ENCODE measurements around the gene LIMS2.
A peak's percentile ranks its signal among the peaks of the same experiment; 100 is the strongest.

The LIMS2 gene

GRCh38 chr2:127707890-127708648 lies 32.7 kb upstream of the LIMS2 start:
- Histone ChIP-seq H3K4me3 (ENCODE audit: low read length) (no peak overlapping the region), H3K27me3 (ENCODE audit: insufficient read depth, low read length) (no peaks in the 10 kb centered on the region), H3K27ac (ENCODE audit: low read depth, low read length) (no peak overlapping the region), H3K4me1 (ENCODE audit: insufficient read depth, low read length) (no peaks in the 10 kb centered on the region), H3K9me3 (ENCODE audit: insufficient read depth, low read depth, low read length) (no peaks in the 10 kb centered on the region), H3K36me3 (ENCODE audit: insufficient read depth, low read length) (peaks cover 75% of the 10 kb centered on the region), H3K9ac (ENCODE audit: low read depth, low read length) (no peak overlapping the region)
- WGBS, result 93% methylated on average over 9 of the region's 9 CpGs

GRCh38 chr2:127706215-127706990 lies 31.1 kb upstream of the LIMS2 start:
- H3K36me3 ChIP-seq (ENCODE audit: insufficient read depth, low read length), result peaks cover 65% of the 10 kb centered on the region
- H3K4me1 ChIP-seq (ENCODE audit: insufficient read depth, low read length), result peaks cover 5% of the 10 kb centered on the region
- H3K27me3 ChIP-seq (ENCODE audit: insufficient read depth, low read length), result no peaks in the 10 kb centered on the region
- no peak overlapping the region for H3K27ac ChIP-seq (ENCODE audit: low read depth, low read length)
- 92% methylated on average over 14 of the region's 14 CpGs for WGBS
- H3K4me3 ChIP-seq (ENCODE audit: low read length), result no peak overlapping the region
- H3K9me3 ChIP-seq (ENCODE audit: insufficient read depth, low read depth, low read length), result no peaks in the 10 kb centered on the region
- H3K9ac ChIP-seq (ENCODE audit: low read depth, low read length), result no peak overlapping the region

GRCh38 chr2:127705391-127706065 lies 30.2 kb upstream of the LIMS2 start:
- H3K27me3 ChIP-seq (ENCODE audit: insufficient read depth, low read length), result no peaks in the 10 kb centered on the region
- H3K4me1 ChIP-seq (ENCODE audit: insufficient read depth, low read length), result peaks cover 10% of the 10 kb centered on the region
- H3K9me3 ChIP-seq (ENCODE audit: insufficient read depth, low read depth, low read length), result no peaks in the 10 kb centered on the region
- H3K4me3 ChIP-seq (ENCODE audit: low read length), result no peak overlapping the region
- H3K9ac ChIP-seq (ENCODE audit: low read depth, low read length), result no peak overlapping the region
- H3K36me3 ChIP-seq (ENCODE audit: insufficient read depth, low read length), result peaks cover 61% of the 10 kb centered on the region
- no peak overlapping the region for H3K27ac ChIP-seq (ENCODE audit: low read depth, low read length)
- 95% methylated on average over 5 of the region's 5 CpGs for WGBS

- H3K4me1 ChIP-seq (ENCODE audit: insufficient read depth, low read length), result peaks cover 16% of the 10 kb centered on the region
- peaks cover 55% of the 10 kb centered on the region for H3K36me3 ChIP-seq (ENCODE audit: insufficient read depth, low read length)
- WGBS, result 93% methylated on average over 5 of the region's 5 CpGs
- no peaks in the 10 kb centered on the region for H3K9me3 ChIP-seq (ENCODE audit: insufficient read depth, low read depth, low read length)
- H3K9ac ChIP-seq (ENCODE audit: low read depth, low read length), result no peak overlapping the region
- no peak overlapping the region for H3K4me3 ChIP-seq (ENCODE audit: low read length)
- no peak overlapping the region for H3K27ac ChIP-seq (ENCODE audit: low read depth, low read length)
- no peaks in the 10 kb centered on the region for H3K27me3 ChIP-seq (ENCODE audit: insufficient read depth, low read length)
Measured at GRCh38 chr2:127704641-127705390, 29.5 kb upstream of the LIMS2 start.

- no peaks in the 10 kb centered on the region for H3K27me3 ChIP-seq (ENCODE audit: insufficient read depth, low read length)
- H3K9ac ChIP-seq (ENCODE audit: low read depth, low read length), result no peak overlapping the region
- H3K27ac ChIP-seq (ENCODE audit: low read depth, low read length), result no peak overlapping the region
- WGBS, result 93% methylated on average over 5 of the region's 5 CpGs
- no peaks in the 10 kb centered on the region for H3K9me3 ChIP-seq (ENCODE audit: insufficient read depth, low read depth, low read length)
- H3K4me3 ChIP-seq (ENCODE audit: low read length), result no peak overlapping the region
- H3K4me1 ChIP-seq (ENCODE audit: insufficient read depth, low read length), result peaks cover 16% of the 10 kb centered on the region
- peaks cover 39% of the 10 kb centered on the region for H3K36me3 ChIP-seq (ENCODE audit: insufficient read depth, low read length)
Measured at GRCh38 chr2:127703282-127703681, 28.0 kb upstream of the LIMS2 start.

- 78% methylated on average over 18 of the region's 19 CpGs for WGBS
- Histone ChIP-seq H3K27me3 (ENCODE audit: insufficient read depth, low read length) (no peaks in the 10 kb centered on the region), H3K9ac (ENCODE audit: low read depth, low read length) (peak overlapping the region; percentile 99), H3K4me3 (ENCODE audit: low read length) (peak overlapping the region; percentile 82), H3K27ac (ENCODE audit: low read depth, low read length) (peak overlapping the region; percentile 95; the same call in 1 of the 2 replicates), H3K9me3 (ENCODE audit: insufficient read depth, low read depth, low read length) (no peaks in the 10 kb centered on the region), H3K4me1 (ENCODE audit: insufficient read depth, low read length) (peaks cover 16% of the 10 kb centered on the region), H3K36me3 (ENCODE audit: insufficient read depth, low read length) (peaks cover 32% of the 10 kb centered on the region)
Measured at GRCh38 chr2:127702395-127703009, 27.2 kb upstream of the LIMS2 start.

GRCh38 chr2:127701651-127702394 lies 26.5 kb upstream of the LIMS2 start:
- Histone ChIP-seq H3K27me3 (ENCODE audit: insufficient read depth, low read length) (no peaks in the 10 kb centered on the region), H3K4me3 (ENCODE audit: low read length) (peak overlapping the region; percentile 82), H3K9ac (ENCODE audit: low read depth, low read length) (peak overlapping the region; percentile 99), H3K27ac (ENCODE audit: low read depth, low read length) (peak overlapping the region; percentile 95), H3K36me3 (ENCODE audit: insufficient read depth, low read length) (peaks cover 25% of the 10 kb centered on the region), H3K4me1 (ENCODE audit: insufficient read depth, low read length) (peaks cover 16% of the 10 kb centered on the region), H3K9me3 (ENCODE audit: insufficient read depth, low read depth, low read length) (no peaks in the 10 kb centered on the region)
- 1% methylated on average over 108 of the region's 108 CpGs for WGBS

- under 1% methylated on average over 44 of the region's 44 CpGs for WGBS
- Histone ChIP-seq H3K4me1 (ENCODE audit: insufficient read depth, low read length) (peaks cover 16% of the 10 kb centered on the region), H3K36me3 (ENCODE audit: insufficient read depth, low read length) (peaks cover 19% of the 10 kb centered on the region), H3K27ac (ENCODE audit: low read depth, low read length) (peak within 1 kb of the TSS; percentile 95), H3K9me3 (ENCODE audit: insufficient read depth, low read depth, low read length) (no peaks in the 10 kb centered on the region), H3K4me3 (ENCODE audit: low read length) (peak within 1 kb of the TSS; percentile 82), H3K9ac (ENCODE audit: low read depth, low read length) (peak within 1 kb of the TSS; percentile 99), H3K27me3 (ENCODE audit: insufficient read depth, low read length) (no peaks in the 10 kb centered on the region)
Measured at GRCh38 chr2:127701193-127701650, 25.9 kb upstream of the LIMS2 start, which contains the start of gene SFT2D3. Gene SFT2D3 (plus strand): TSS chr2:127701497. CDS start chr2:127701529, 32 bp downstream.

- Histone ChIP-seq H3K9me3 (ENCODE audit: insufficient read depth, low read depth, low read length) (no peaks in the 10 kb centered on the region), H3K4me1 (ENCODE audit: insufficient read depth, low read length) (peaks cover 16% of the 10 kb centered on the region), H3K9ac (ENCODE audit: low read depth, low read length) (peak overlapping the region; percentile 99), H3K27me3 (ENCODE audit: insufficient read depth, low read length) (no peaks in the 10 kb centered on the region), H3K4me3 (ENCODE audit: low read length) (peak overlapping the region; percentile 82), H3K27ac (ENCODE audit: low read depth, low read length) (peak overlapping the region; percentile 95), H3K36me3 (ENCODE audit: insufficient read depth, low read length) (peaks cover 13% of the 10 kb centered on the region)
- WGBS, result 38% methylated on average over 16 of the region's 17 CpGs
Measured at GRCh38 chr2:127700527-127701192, 25.3 kb upstream of the LIMS2 start.

Measured in HUES64 (cell line).